Islet precursor cell (in vitro differentiated cells): ENCODE measurements around the gene GRID1.

ENCODE experiments used
- DNase-seq: peaks from one replicate; pipeline ENCODE4 v3.0.0-alpha.2; 2018

The GRID1 gene

GRCh38 chr10:86336341-86336740 lies 30.3 kb downstream of the GRID1 start:
- DNase-seq, result no peak

- DNase-seq, result no peak
Observed at GRCh38 chr10:86335831-86336230, 30.8 kb downstream of the GRID1 start.

GRCh38 chr10:86335257-86335656 lies 31.3 kb downstream of the GRID1 start:
- no peak for DNase-seq

GRCh38 chr10:86334488-86335085 lies 32.0 kb downstream of the GRID1 start:
- DNase-seq, result peak; percentile 83

GRCh38 chr10:86333826-86334487 lies 32.6 kb downstream of the GRID1 start:
- no peak for DNase-seq

- DNase-seq, result no peak
Observed at GRCh38 chr10:86331861-86332260, 34.7 kb downstream of the GRID1 start.

- no peak for DNase-seq
Observed at GRCh38 chr10:86330778-86331763, 35.5 kb downstream of the GRID1 start.

GRCh38 chr10:86329896-86330680 lies 36.5 kb downstream of the GRID1 start:
- no peak for DNase-seq

GRCh38 chr10:86329093-86329710 lies 37.4 kb downstream of the GRID1 start:
- no peak for DNase-seq

- DNase-seq, result no peak
Observed at GRCh38 chr10:86327954-86328725, 38.5 kb downstream of the GRID1 start.

- DNase-seq, result no peak
Observed at GRCh38 chr10:86325158-86325557, 41.4 kb downstream of the GRID1 start.

- DNase-seq, result no peak
Observed at GRCh38 chr10:86321568-86321967, 45.0 kb downstream of the GRID1 start.

- no peak for DNase-seq
Observed at GRCh38 chr10:86319676-86320075, 46.9 kb downstream of the GRID1 start.

GRCh38 chr10:86317949-86318725 lies 48.5 kb downstream of the GRID1 start:
- no peak for DNase-seq

GRCh38 chr10:86316990-86317389 lies 49.6 kb downstream of the GRID1 start:
- DNase-seq, result no peak

GRCh38 chr10:86316274-86316835 lies 50.2 kb downstream of the GRID1 start:
- no peak for DNase-seq

GRCh38 chr10:86315549-86315942 lies 51.0 kb downstream of the GRID1 start:
- DNase-seq, result no peak

GRCh38 chr10:86314616-86315548 lies 51.7 kb downstream of the GRID1 start:
- no peak for DNase-seq

- DNase-seq, result no peak
Observed at GRCh38 chr10:86313621-86314041, 53.0 kb downstream of the GRID1 start.
